Caco-2 (cell line): ENCODE measurements around the gene SLC11A1. TPM values are rescaled to one million over a fixed set of nuclear protein-coding genes. Genes with fewer than 3 reads are reported as not detected.

ENCODE experiments used
- BruUV-seq: library from RNA; stranded (reverse); fragments of 400-500 nt; replicated peaks from 2 replicates; lab custom pipeline; 2021; lab: Mats Ljungman, UMichigan
- CTCF ChIA-PET: fragments of 300-600 bp; sonication (Branson Sonifier 250); formaldehyde crosslinking; loops from one replicate; lab custom pipeline; 2022; ENCODE audit warnings: antibody characterized with exemption; lab: Charles Lee
- POLR2A ChIA-PET: fragments of 300-600 bp; sonication (Branson Sonifier 250); formaldehyde crosslinking; loops from one replicate; lab custom pipeline; 2022; ENCODE audit warnings: antibody characterized with exemption; lab: Charles Lee
- DNase-seq, 2 experiments: peaks; one replicate each; pipeline versions ENCODE4 v3.0.0 to v3.0.0-alpha.2; 2020 to 2022
- H3K27me3 ChIP-seq: replicated peaks from 2 replicates; pipeline ENCODE4 v1.6.0; 2011; ENCODE audit warnings: low read length; ENCODE audit not compliant: control insufficient read depth, insufficient read depth
- H3K36me3 ChIP-seq: 2 replicates; pipeline ENCODE4 v1.5.1; 2011; ENCODE audit warnings: low read length; ENCODE audit not compliant: control insufficient read depth, insufficient read depth
- H3K4me1 ChIP-seq: fragments of 250-450 bp; sonication (Bioruptor Pico); 2 replicates; pipeline ENCODE4 v1.5.1; 2020; ENCODE audit warnings: mild to moderate bottlenecking
- H3K4me3 ChIP-seq: 2 replicates; pipeline ENCODE4 v1.5.1; 2011; ENCODE audit warnings: low read depth, mild to moderate bottlenecking, control low read depth, low read length
- H3K9me3 ChIP-seq: fragments of 250-450 bp; sonication (Bioruptor Pico); 2 replicates; pipeline ENCODE4 v1.5.1; 2020; ENCODE audit warnings: mild to moderate bottlenecking, moderate library complexity
- H3K27ac Mint-ChIP-seq: one replicate; pipeline ENCODE4 v1.8.0; 2022; ENCODE audit warnings: mixed read lengths; ENCODE audit not compliant: unreplicated experiment
- H3K27me3 Mint-ChIP-seq: one replicate; pipeline ENCODE4 v1.8.0; 2022; ENCODE audit warnings: mixed read lengths; ENCODE audit not compliant: insufficient read depth, unreplicated experiment
- H3K36me3 Mint-ChIP-seq: one replicate; pipeline ENCODE4 v1.8.0; 2022; ENCODE audit warnings: mild to moderate bottlenecking, mixed read lengths; ENCODE audit not compliant: insufficient read depth, unreplicated experiment
- H3K4me1 Mint-ChIP-seq: one replicate; pipeline ENCODE4 v1.8.0; 2022; ENCODE audit warnings: low read depth, mixed read lengths; ENCODE audit not compliant: unreplicated experiment
- H3K4me3 Mint-ChIP-seq: one replicate; pipeline ENCODE4 v1.8.0; 2022; ENCODE audit warnings: mild to moderate bottlenecking, moderate library complexity, mixed read lengths; ENCODE audit not compliant: unreplicated experiment
- H3K9me3 Mint-ChIP-seq: one replicate; pipeline ENCODE4 v1.8.0; 2022; ENCODE audit warnings: mixed read lengths; ENCODE audit not compliant: unreplicated experiment
- intact Hi-C: fragments of 100-400 bp; cut with micrococcal nuclease; formaldehyde crosslinking; loops from one replicate; pipeline ENCODE4 v1.10.0; 2022; ENCODE audit not compliant: unreplicated experiment
- total RNA-seq: library from RNA; stranded (reverse); gene quantifications from 2 replicates; pipeline ENCODE4 v1.2.3, GENCODE V29; 2022
- TF ChIP-seq, protein P1 (sequence below), 2 experiments: fragments of 200-600 bp in 1 of 2; IDR thresholded peaks; 1 replicate in 1 of 2; 2 replicates in 1 of 2; pipeline versions ENCODE4 v1.5.1 to v1.8.0; 2011 to 2022; ENCODE audit warnings: antibody characterized with exemption in 1 of 2, control low read depth in 1 of 2, inconsistent platforms in 1 of 2, low read depth in 1 of 2, low read length in 1 of 2, mild to moderate bottlenecking in 1 of 2, moderate library complexity in 1 of 2; ENCODE audit not compliant: insufficient read depth in 1 of 2, severe bottlenecking in 1 of 2, unreplicated experiment in 1 of 2

Gene SLC11A1
- total RNA-seq, 1 experiment from 2014 or later, result 0.32 TPM

DNA sequence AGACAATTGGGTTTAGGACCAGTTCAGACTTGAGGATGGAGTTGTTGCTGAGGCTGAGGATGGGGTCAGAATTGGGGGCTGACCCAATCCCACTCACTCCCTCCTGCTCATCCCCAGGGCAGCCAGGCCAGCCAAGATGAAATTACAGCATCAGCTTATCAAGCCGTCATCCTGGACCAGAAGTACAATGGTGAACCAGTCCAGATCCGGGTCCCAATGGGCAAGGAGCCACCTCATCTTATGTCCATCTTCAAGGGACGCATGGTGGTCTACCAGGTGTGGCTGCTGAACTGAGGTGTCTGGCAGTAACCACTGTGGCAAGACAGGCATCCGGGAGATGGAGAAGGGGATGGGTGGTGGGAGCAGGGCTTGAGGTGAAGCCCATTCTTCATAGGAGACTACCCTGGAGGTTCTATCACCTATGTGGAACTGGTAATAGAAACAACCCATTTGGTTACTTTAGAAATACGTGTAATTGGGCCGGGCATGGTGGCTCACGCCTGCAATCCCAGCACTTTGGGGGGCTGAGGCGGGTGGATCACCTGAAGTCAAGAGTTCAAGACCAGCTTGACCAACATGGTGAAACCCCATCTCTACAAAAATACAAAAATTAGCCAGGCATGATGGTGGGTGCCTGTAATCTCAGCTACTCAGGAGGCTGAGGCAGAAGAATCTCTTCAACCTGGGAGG lies 50.7 kb downstream of the SLC11A1 start:
- TF ChIP-seq, protein P1, sequence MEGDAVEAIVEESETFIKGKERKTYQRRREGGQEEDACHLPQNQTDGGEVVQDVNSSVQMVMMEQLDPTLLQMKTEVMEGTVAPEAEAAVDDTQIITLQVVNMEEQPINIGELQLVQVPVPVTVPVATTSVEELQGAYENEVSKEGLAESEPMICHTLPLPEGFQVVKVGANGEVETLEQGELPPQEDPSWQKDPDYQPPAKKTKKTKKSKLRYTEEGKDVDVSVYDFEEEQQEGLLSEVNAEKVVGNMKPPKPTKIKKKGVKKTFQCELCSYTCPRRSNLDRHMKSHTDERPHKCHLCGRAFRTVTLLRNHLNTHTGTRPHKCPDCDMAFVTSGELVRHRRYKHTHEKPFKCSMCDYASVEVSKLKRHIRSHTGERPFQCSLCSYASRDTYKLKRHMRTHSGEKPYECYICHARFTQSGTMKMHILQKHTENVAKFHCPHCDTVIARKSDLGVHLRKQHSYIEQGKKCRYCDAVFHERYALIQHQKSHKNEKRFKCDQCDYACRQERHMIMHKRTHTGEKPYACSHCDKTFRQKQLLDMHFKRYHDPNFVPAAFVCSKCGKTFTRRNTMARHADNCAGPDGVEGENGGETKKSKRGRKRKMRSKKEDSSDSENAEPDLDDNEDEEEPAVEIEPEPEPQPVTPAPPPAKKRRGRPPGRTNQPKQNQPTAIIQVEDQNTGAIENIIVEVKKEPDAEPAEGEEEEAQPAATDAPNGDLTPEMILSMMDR (IDR thresholded peaks at IDR 0.05; ENCODE audit: insufficient read depth in 1 of 2, low read depth in 1 of 2, low read length in 1 of 2, severe bottlenecking in 1 of 2, unreplicated experiment in 1 of 2), result no peak
- no TSS peak for BruUV-seq

DNA sequence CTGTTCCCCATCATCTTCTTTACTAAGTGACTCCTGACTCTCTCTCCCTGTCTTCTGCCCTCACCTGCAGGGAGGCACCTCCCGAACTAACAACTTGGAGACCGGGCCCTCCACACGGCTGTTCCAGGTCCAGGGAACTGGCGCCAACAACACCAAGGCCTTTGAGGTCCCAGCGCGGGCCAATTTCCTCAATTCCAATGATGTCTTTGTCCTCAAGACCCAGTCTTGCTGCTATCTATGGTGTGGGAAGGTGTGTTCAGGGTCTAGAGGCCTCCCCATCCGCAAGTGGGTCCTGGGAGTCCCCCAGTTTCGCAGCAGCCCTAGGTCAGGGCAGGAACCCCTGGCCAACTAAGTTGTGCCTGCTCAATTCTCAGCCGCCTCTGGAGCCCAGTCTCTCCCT lies 52.4 kb downstream of the SLC11A1 start:
- POLR2A ChIA-PET, result no interaction called here
- Histone ChIP-seq H3K36me3 (peaks cover 19% of the 10 kb centered on the region), H3K4me1 (no peaks in the 10 kb centered on the region), H3K4me3 (no peak overlapping the region), H3K27me3 (no peaks in the 10 kb centered on the region), H3K9me3 (no peaks in the 10 kb centered on the region)
- Mint-ChIP-seq H3K27ac (peak overlapping the region; percentile 17), H3K27me3 (no peaks in the 10 kb centered on the region), H3K36me3 (peaks cover 96% of the 10 kb centered on the region), H3K4me1 (peaks cover 14% of the 10 kb centered on the region), H3K4me3 (no peak overlapping the region), H3K9me3 (no peaks in the 10 kb centered on the region)
- TF ChIP-seq, protein P1 (IDR thresholded peaks at IDR 0.05; ENCODE audit: insufficient read depth in 1 of 2, low read depth in 1 of 2, low read length in 1 of 2, severe bottlenecking in 1 of 2, unreplicated experiment in 1 of 2), result no peak
- no TSS peak for BruUV-seq
- no peak for DNase-seq
- intact Hi-C loops, result no loop called here
- CTCF ChIA-PET, result no interaction called here

More for the DNA sequence above, 50.7 kb downstream of the SLC11A1 start:
- no peak overlapping the region for H3K4me3 ChIP-seq
- ChIA-PET POLR2A (no interaction called here), CTCF (no interaction called here)
- Mint-ChIP-seq H3K36me3 (peaks cover 96% of the 10 kb centered on the region), H3K27me3 (no peaks in the 10 kb centered on the region), H3K27ac (no peak overlapping the region), H3K9me3 (no peaks in the 10 kb centered on the region), H3K4me1 (peaks cover 6% of the 10 kb centered on the region), H3K4me3 (no peak overlapping the region)
- intact Hi-C loops, result no loop called here
- no peaks in the 10 kb centered on the region for H3K27me3 ChIP-seq
- peak in 1 of 2 experiments; percentile 24 for DNase-seq
- H3K9me3 ChIP-seq, result no peaks in the 10 kb centered on the region
- no peaks in the 10 kb centered on the region for H3K4me1 ChIP-seq
- H3K36me3 ChIP-seq, result peaks cover 25% of the 10 kb centered on the region

DNA sequence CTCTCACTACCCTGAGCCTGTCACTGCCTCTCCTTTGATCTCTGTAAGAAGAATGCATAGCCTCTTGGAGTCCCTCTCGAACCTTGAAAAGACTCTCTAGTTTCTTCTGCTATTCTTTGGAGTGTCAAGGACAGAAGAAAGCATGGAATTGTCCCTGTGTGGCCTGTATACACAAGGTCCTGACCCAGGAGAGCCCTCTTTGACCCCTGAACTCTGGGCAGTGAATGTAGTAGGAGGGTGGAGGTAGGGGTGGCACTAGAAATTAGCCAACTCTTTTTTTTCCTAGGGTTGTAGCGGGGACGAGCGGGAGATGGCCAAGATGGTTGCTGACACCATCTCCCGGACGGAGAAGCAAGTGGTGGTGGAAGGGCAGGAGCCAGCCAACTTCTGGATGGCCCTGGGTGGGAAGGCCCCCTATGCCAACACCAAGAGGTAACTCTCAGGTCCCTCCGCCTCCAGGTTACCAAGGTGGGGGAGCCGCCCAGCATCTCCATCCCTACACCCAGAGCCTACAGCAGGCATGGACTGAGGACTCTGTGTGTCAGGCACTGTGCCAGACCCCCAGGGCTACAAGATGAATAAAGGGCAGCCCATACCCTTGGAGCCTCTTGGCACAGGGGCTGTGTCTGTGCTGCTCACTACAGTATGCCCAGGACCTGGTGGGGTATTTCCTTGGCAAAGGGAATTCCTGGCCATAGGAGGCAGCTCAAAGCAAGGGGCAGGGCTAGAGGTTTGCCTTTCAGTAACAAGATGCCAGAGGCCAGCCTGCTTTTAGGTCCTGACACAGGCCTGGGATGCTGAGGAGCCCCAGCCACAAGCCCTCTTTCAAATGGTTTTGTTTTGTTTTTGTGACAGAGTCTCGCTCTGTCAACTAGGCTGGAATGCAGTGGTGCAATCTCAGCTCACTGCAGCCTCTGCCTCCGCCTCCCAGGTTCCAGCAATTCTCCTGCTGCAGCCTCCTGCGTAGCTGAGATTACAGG lies 53.2 kb downstream of the SLC11A1 start:
- Histone ChIP-seq H3K9me3 (no peaks in the 10 kb centered on the region), H3K4me1 (no peaks in the 10 kb centered on the region), H3K27me3 (no peaks in the 10 kb centered on the region), H3K36me3 (peaks cover 17% of the 10 kb centered on the region), H3K4me3 (no peak overlapping the region)
- BruUV-seq, result no TSS peak
- TF ChIP-seq, protein P1 (IDR thresholded peaks at IDR 0.05; ENCODE audit: insufficient read depth in 1 of 2, low read depth in 1 of 2, low read length in 1 of 2, severe bottlenecking in 1 of 2, unreplicated experiment in 1 of 2), result no peak
- POLR2A ChIA-PET, result no interaction called here
- no peaks in the 10 kb centered on the region for H3K27me3 Mint-ChIP-seq
- H3K4me1 Mint-ChIP-seq, result peaks cover 14% of the 10 kb centered on the region
- intact Hi-C loops, result no loop called here
- DNase-seq, result no peak
- H3K9me3 Mint-ChIP-seq, result no peaks in the 10 kb centered on the region
- CTCF ChIA-PET, result interaction anchor here (0.6 kb wide), 1 partner anchor 39 kb away, joined by 3 read pairs; no protein-coding TSS in a partner anchor
- peak overlapping the region; percentile 17 for H3K27ac Mint-ChIP-seq
- H3K4me3 Mint-ChIP-seq, result no peak overlapping the region
- peaks cover 96% of the 10 kb centered on the region for H3K36me3 Mint-ChIP-seq
